H1 (cell line): ENCODE data around the gene KHDC1L.

Source experiments
- CTCF ChIP-seq, 3 experiments: IDR thresholded peaks; 1 replicate in 2 of 3; 2 replicates in 1 of 3; pipeline versions ENCODE4 v1.5.1 to v1.6.1; 2011; ENCODE audit warnings: low read length in 3 of 3, mild to moderate bottlenecking in 3 of 3, inconsistent platforms in 2 of 3, low read depth in 1 of 3, moderate library complexity in 1 of 3; ENCODE audit not compliant: insufficient read depth in 1 of 3; ENCODE audit errors: control extremely low read depth in 1 of 3
- EP300 ChIP-seq, 2 experiments: IDR thresholded peaks; 1 replicate in 1 of 2; 2 replicates in 1 of 2; pipeline ENCODE4 v1.6.1; 2011 to 2012; ENCODE audit warnings: low read depth in 2 of 2, low read length in 2 of 2, mild to moderate bottlenecking in 2 of 2, borderline replicate concordance in 1 of 2, inconsistent platforms in 1 of 2, moderate library complexity in 1 of 2
- MAX ChIP-seq: IDR thresholded peaks from 2 replicates; pipeline ENCODE4 v1.6.1; 2012; ENCODE audit warnings: inconsistent platforms
- RAD21 ChIP-seq, 2 experiments: IDR thresholded peaks in 1 of 2; conservative IDR thresholded peaks in 1 of 2; 2 replicates each; pipeline ENCODE4 v1.6.1; 2011; ENCODE audit warnings: low read depth in 2 of 2, low read length in 2 of 2, improper control_type of control experiment in 1 of 2, inconsistent platforms in 1 of 2, mild to moderate bottlenecking in 1 of 2, moderate library complexity in 1 of 2
- SAP30 ChIP-seq: fragments of 300-600 bp; sonication (generic); IDR thresholded peaks from 2 replicates; pipeline ENCODE4 v1.7.1; 2012; ENCODE audit warnings: low read length, moderate library complexity, mild to moderate bottlenecking, inconsistent platforms; ENCODE audit not compliant: insufficient read depth, insufficient replicate concordance
- SIX5 ChIP-seq: IDR thresholded peaks from 2 replicates; pipeline ENCODE4 v1.6.1; 2011; ENCODE audit warnings: mild to moderate bottlenecking, low read depth, low read length
- SRF ChIP-seq: IDR thresholded peaks from 2 replicates; pipeline ENCODE4 v1.6.1; 2011; ENCODE audit warnings: mild to moderate bottlenecking, low read depth, low read length, moderate library complexity
- TEAD4 ChIP-seq: IDR thresholded peaks from 2 replicates; pipeline ENCODE4 v1.6.1; 2012; ENCODE audit warnings: low read depth, low read length, inconsistent platforms, mixed read lengths

GRCh38 chr6:73207221-73207837 is 18.0 kb downstream of the KHDC1L start:
- TF ChIP-seq SAP30 (no peak), MAX (no peak), CTCF (IDR thresholded peaks at IDR 0.05; ENCODE audit: control extremely low read depth in 1 of 3, insufficient read depth in 1 of 3, low read depth in 1 of 3, low read length in 3 of 3) (no peak), RAD21 (IDR thresholded peaks at IDR 0.05 in 1 of 2, conservative IDR thresholded peaks at IDR 0.05 in 1 of 2; ENCODE audit: low read depth in 2 of 2, low read length in 2 of 2) (no peak), EP300 (IDR thresholded peaks at IDR 0.05; ENCODE audit: borderline replicate concordance in 1 of 2, low read depth in 2 of 2, low read length in 2 of 2) (no peak), SIX5 (no peak), TEAD4 (no peak), SRF (no peak)
